Activated CD8-positive, alpha-beta T cell treated with anti-CD3 and anti-CD28 coated beads, Interleukin-2, amount 10 ng/mL, durations not matched to agents 7 days and 5 days (primary cell): ENCODE measurements around the gene DACH1. TPM values are rescaled to one million over a fixed set of nuclear protein-coding genes. Genes with fewer than 3 reads are reported as not detected.

Experiments
- ATAC-seq: fragments of 150-1000 bp; cut with Tn5 transposase; one replicate; pipeline ENCODE4 v1.10.0; 2021; ENCODE audit warnings: moderate library complexity
- CTCF ChIA-PET: fragments of 350-600 bp; sonication (Branson Sonifier 250); formaldehyde crosslinking; loops from one replicate; lab custom pipeline; 2021; ENCODE audit warnings: antibody characterized with exemption; lab: Charles Lee
- POLR2A ChIA-PET: fragments of 350-600 bp; sonication (Branson Sonifier 250); formaldehyde crosslinking; loops from one replicate; lab custom pipeline; 2021; ENCODE audit warnings: antibody characterized with exemption; lab: Charles Lee
- DNase-seq: peaks from one replicate; pipeline ENCODE4 v3.0.0-alpha.2; 2020
- H3K27ac Mint-ChIP-seq: one replicate; pipeline ENCODE4 v1.8.0; 2021; ENCODE audit warnings: mild to moderate bottlenecking, mixed read lengths
- H3K27me3 Mint-ChIP-seq: one replicate; pipeline ENCODE4 v1.8.0; 2021; ENCODE audit warnings: low read depth, mixed read lengths
- H3K36me3 Mint-ChIP-seq: one replicate; pipeline ENCODE4 v1.8.0; 2021; ENCODE audit warnings: low read depth, mixed read lengths
- H3K4me1 Mint-ChIP-seq: one replicate; pipeline ENCODE4 v1.8.0; 2021; ENCODE audit warnings: low read depth, mixed read lengths
- H3K4me3 Mint-ChIP-seq: one replicate; pipeline ENCODE4 v1.8.0; 2021; ENCODE audit warnings: mild to moderate bottlenecking, mixed read lengths
- H3K9me3 Mint-ChIP-seq: one replicate; pipeline ENCODE4 v1.8.0; 2022; ENCODE audit warnings: mixed read lengths; ENCODE audit not compliant: insufficient read depth
- total RNA-seq, 2 experiments: library from RNA; stranded (reverse); gene quantifications; one replicate each; pipeline ENCODE4 v1.2.3, GENCODE V29; 2021

Gene DACH1
- total RNA-seq, 2 experiments from 2014 or later = not detected

- no peaks in the 10 kb centered on the region for H3K4me1 Mint-ChIP-seq
These were observed 351.9 kb downstream of the DACH1 start for GRCh38 chr13:71514900-71515743.

GRCh38 chr13:71513411-71514033, 353.5 kb downstream of the DACH1 start:
- H3K9me3 Mint-ChIP-seq = no peaks in the 10 kb centered on the region

More at GRCh38 chr13:71514900-71515743, 351.9 kb downstream of the DACH1 start:
- no peak overlapping the region for H3K4me3 Mint-ChIP-seq
- H3K9me3 Mint-ChIP-seq = no peaks in the 10 kb centered on the region
- H3K27ac Mint-ChIP-seq = no peak overlapping the region
- POLR2A ChIA-PET = no interaction called here
- CTCF ChIA-PET = no interaction called here
- H3K36me3 Mint-ChIP-seq = no peaks in the 10 kb centered on the region
- no peaks in the 10 kb centered on the region for H3K27me3 Mint-ChIP-seq
- no peak for DNase-seq
- ATAC-seq = no peak

GRCh38 chr13:71503781-71504180, 363.2 kb downstream of the DACH1 start:
- H3K9me3 Mint-ChIP-seq = peaks cover 4% of the 10 kb centered on the region
- POLR2A ChIA-PET = no interaction called here

More at GRCh38 chr13:71513411-71514033, 353.5 kb downstream of the DACH1 start:
- ChIA-PET POLR2A (no interaction called here), CTCF (no interaction called here)
- Mint-ChIP-seq H3K4me1 (no peaks in the 10 kb centered on the region), H3K4me3 (no peak overlapping the region), H3K27me3 (no peaks in the 10 kb centered on the region), H3K27ac (no peak overlapping the region), H3K36me3 (no peaks in the 10 kb centered on the region)
- ATAC-seq = no peak
- no peak for DNase-seq

GRCh38 chr13:71499944-71500514, 367.0 kb downstream of the DACH1 start:
- CTCF ChIA-PET = no interaction called here

More at GRCh38 chr13:71503781-71504180, 363.2 kb downstream of the DACH1 start:
- no peaks in the 10 kb centered on the region for H3K27me3 Mint-ChIP-seq
- no peak for DNase-seq
- no peak overlapping the region for H3K4me3 Mint-ChIP-seq
- H3K36me3 Mint-ChIP-seq = no peaks in the 10 kb centered on the region
- no peak for ATAC-seq
- no peaks in the 10 kb centered on the region for H3K4me1 Mint-ChIP-seq
- CTCF ChIA-PET = no interaction called here
- H3K27ac Mint-ChIP-seq = no peak overlapping the region

GRCh38 chr13:71499235-71499634, 367.8 kb downstream of the DACH1 start:
- no peaks in the 10 kb centered on the region for H3K4me1 Mint-ChIP-seq
- ChIA-PET POLR2A (no interaction called here), CTCF (no interaction called here)
- no peaks in the 10 kb centered on the region for H3K36me3 Mint-ChIP-seq
- no peaks in the 10 kb centered on the region for H3K27me3 Mint-ChIP-seq
- H3K27ac Mint-ChIP-seq = no peak overlapping the region
- no peak for ATAC-seq
- no peak overlapping the region for H3K4me3 Mint-ChIP-seq
- DNase-seq = no peak
- no peaks in the 10 kb centered on the region for H3K9me3 Mint-ChIP-seq

More at GRCh38 chr13:71499944-71500514, 367.0 kb downstream of the DACH1 start:
- no peak for DNase-seq
- Mint-ChIP-seq H3K27me3 (no peaks in the 10 kb centered on the region), H3K36me3 (no peaks in the 10 kb centered on the region), H3K4me3 (no peak overlapping the region), H3K9me3 (no peaks in the 10 kb centered on the region), H3K27ac (no peak overlapping the region), H3K4me1 (no peaks in the 10 kb centered on the region)
- ATAC-seq = no peak
- POLR2A ChIA-PET = no interaction called here

GRCh38 chr13:71493189-71493588, 373.8 kb downstream of the DACH1 start:
- ChIA-PET CTCF (no interaction called here), POLR2A (no interaction called here)
- no peak overlapping the region for H3K4me3 Mint-ChIP-seq
- no peaks in the 10 kb centered on the region for H3K9me3 Mint-ChIP-seq
- DNase-seq = no peak
- ATAC-seq = no peak
- H3K4me1 Mint-ChIP-seq = no peaks in the 10 kb centered on the region
- no peaks in the 10 kb centered on the region for H3K36me3 Mint-ChIP-seq
- no peak overlapping the region for H3K27ac Mint-ChIP-seq
- no peaks in the 10 kb centered on the region for H3K27me3 Mint-ChIP-seq

- ChIA-PET POLR2A (no interaction called here), CTCF (no interaction called here)
- Mint-ChIP-seq H3K27ac (no peak overlapping the region), H3K9me3 (no peaks in the 10 kb centered on the region), H3K27me3 (no peaks in the 10 kb centered on the region), H3K4me3 (no peak overlapping the region), H3K36me3 (no peaks in the 10 kb centered on the region), H3K4me1 (no peaks in the 10 kb centered on the region)
- ATAC-seq = no peak
- DNase-seq = no peak
These were observed 374.6 kb downstream of the DACH1 start for GRCh38 chr13:71492346-71492871.

- ChIA-PET POLR2A (no interaction called here), CTCF (no interaction called here)
- no peaks in the 10 kb centered on the region for H3K4me1 Mint-ChIP-seq
- no peaks in the 10 kb centered on the region for H3K9me3 Mint-ChIP-seq
- H3K27me3 Mint-ChIP-seq = no peaks in the 10 kb centered on the region
- ATAC-seq (no peak), DNase-seq (no peak)
- H3K27ac Mint-ChIP-seq = no peak overlapping the region
- H3K36me3 Mint-ChIP-seq = no peaks in the 10 kb centered on the region
- H3K4me3 Mint-ChIP-seq = no peak overlapping the region
These were observed 376.0 kb downstream of the DACH1 start for GRCh38 chr13:71491010-71491409.

GRCh38 chr13:71489041-71489440, 378.0 kb downstream of the DACH1 start:
- no peaks in the 10 kb centered on the region for H3K4me1 Mint-ChIP-seq
- DNase-seq = no peak
- no peaks in the 10 kb centered on the region for H3K27me3 Mint-ChIP-seq
- ChIA-PET CTCF (no interaction called here), POLR2A (no interaction called here)
- no peak for ATAC-seq
- no peak overlapping the region for H3K27ac Mint-ChIP-seq
- H3K36me3 Mint-ChIP-seq = no peaks in the 10 kb centered on the region
- no peaks in the 10 kb centered on the region for H3K9me3 Mint-ChIP-seq
- no peak overlapping the region for H3K4me3 Mint-ChIP-seq

GRCh38 chr13:71488201-71488600, 378.8 kb downstream of the DACH1 start:
- ATAC-seq = no peak
- H3K9me3 Mint-ChIP-seq = no peaks in the 10 kb centered on the region
- H3K4me3 Mint-ChIP-seq = no peak overlapping the region
- H3K27me3 Mint-ChIP-seq = no peaks in the 10 kb centered on the region
- DNase-seq = no peak
- no peaks in the 10 kb centered on the region for H3K4me1 Mint-ChIP-seq
- H3K27ac Mint-ChIP-seq = no peak overlapping the region
- CTCF ChIA-PET = interaction anchor here (2.0 kb wide), 1 partner anchor 10 kb away, joined by 5 read pairs; no protein-coding TSS in a partner anchor
- POLR2A ChIA-PET = no interaction called here
- no peaks in the 10 kb centered on the region for H3K36me3 Mint-ChIP-seq

GRCh38 chr13:71485913-71486312, 381.1 kb downstream of the DACH1 start:
- DNase-seq (no peak), ATAC-seq (no peak)
- Mint-ChIP-seq H3K4me1 (no peaks in the 10 kb centered on the region), H3K27me3 (no peaks in the 10 kb centered on the region), H3K27ac (no peak overlapping the region), H3K36me3 (no peaks in the 10 kb centered on the region), H3K4me3 (no peak overlapping the region), H3K9me3 (no peaks in the 10 kb centered on the region)
- CTCF ChIA-PET = no interaction called here
- POLR2A ChIA-PET = no interaction called here

GRCh38 chr13:71483733-71484132, 383.3 kb downstream of the DACH1 start:
- DNase-seq = no peak
- H3K9me3 Mint-ChIP-seq = no peaks in the 10 kb centered on the region
- no peaks in the 10 kb centered on the region for H3K4me1 Mint-ChIP-seq
- POLR2A ChIA-PET = interaction anchor here (0.8 kb wide), 1 partner anchor 51 kb away, joined by 3 read pairs; no protein-coding TSS in a partner anchor
- CTCF ChIA-PET = no interaction called here
- no peak overlapping the region for H3K4me3 Mint-ChIP-seq
- ATAC-seq = no peak
- H3K36me3 Mint-ChIP-seq = no peaks in the 10 kb centered on the region
- H3K27ac Mint-ChIP-seq = no peak overlapping the region
- H3K27me3 Mint-ChIP-seq = no peaks in the 10 kb centered on the region
